WERI-Rb-1 (cell line): Measurements from ENCODE around the gene MRPL2.

Experiments used
- DNase-seq: peaks from one replicate; pipeline ENCODE4 v3.0.0-alpha.2; 2020
- H3K27ac ChIP-seq: fragments of 250-450 bp; sonication (Bioruptor Pico); 2 replicates; pipeline ENCODE4 v1.5.1; 2020; ENCODE audit warnings: mild to moderate bottlenecking, moderate library complexity
- H3K27me3 ChIP-seq: fragments of 250-450 bp; sonication (Bioruptor Pico); 2 replicates; pipeline ENCODE4 v1.5.1; 2021; ENCODE audit warnings: mild to moderate bottlenecking, low read depth, moderate library complexity; ENCODE audit not compliant: insufficient read depth, severe bottlenecking
- H3K36me3 ChIP-seq: fragments of 250-450 bp; sonication (Bioruptor Pico); 2 replicates; pipeline ENCODE4 v1.5.1; 2020; ENCODE audit warnings: mild to moderate bottlenecking, moderate library complexity
- H3K4me3 ChIP-seq: 2 replicates; pipeline ENCODE4 v1.5.1; 2011; ENCODE audit warnings: low read depth, mild to moderate bottlenecking, control low read depth, low read length
- H3K9me3 ChIP-seq: fragments of 250-450 bp; sonication (Bioruptor Pico); 2 replicates; pipeline ENCODE4 v1.5.1; 2021; ENCODE audit warnings: mild to moderate bottlenecking, moderate library complexity; ENCODE audit not compliant: severe bottlenecking
- CTCF ChIP-seq: IDR thresholded peaks from 2 replicates; pipeline ENCODE4 v1.5.1; 2011; ENCODE audit warnings: low read depth, mild to moderate bottlenecking, control low read depth, inconsistent platforms, low read length

The MRPL2 gene

GRCh38 chr6:43021270-43022047 is 37.8 kb downstream of the MRPL2 start, which contains the start of gene RRP36:
RRP36 (plus strand) TSS chr6:43021623; CDS start chr6:43021655, 32 bp downstream.
- DNase-seq = peak; percentile 93
- peaks cover 85% of the 10 kb centered on the region for H3K36me3 ChIP-seq
- H3K27me3 ChIP-seq = no peaks in the 10 kb centered on the region
- no peaks in the 10 kb centered on the region for H3K9me3 ChIP-seq
- peak within 1 kb of the TSS; percentile 70 for H3K4me3 ChIP-seq
- TF ChIP-seq CTCF = no peak
- H3K27ac ChIP-seq = peak within 1 kb of the TSS; percentile 95

GRCh38 chr6:43020847-43021246 is 38.4 kb downstream of the MRPL2 start:
- Histone ChIP-seq H3K36me3 (peaks cover 85% of the 10 kb centered on the region), H3K9me3 (no peaks in the 10 kb centered on the region), H3K27ac (peak overlapping the region; percentile 95), H3K27me3 (no peaks in the 10 kb centered on the region), H3K4me3 (peak overlapping the region; percentile 70)
- no peak for TF ChIP-seq CTCF
- DNase-seq = peak; percentile 88

GRCh38 chr6:43020052-43020705 is 39.1 kb downstream of the MRPL2 start:
- Histone ChIP-seq H3K27ac (peak overlapping the region; percentile 95), H3K36me3 (peaks cover 78% of the 10 kb centered on the region), H3K4me3 (no peak overlapping the region), H3K9me3 (no peaks in the 10 kb centered on the region), H3K27me3 (no peaks in the 10 kb centered on the region)
- DNase-seq = no peak
- no peak for TF ChIP-seq CTCF

GRCh38 chr6:43019152-43019551 is 40.1 kb downstream of the MRPL2 start:
- Histone ChIP-seq H3K4me3 (no peak overlapping the region), H3K36me3 (peaks cover 68% of the 10 kb centered on the region), H3K9me3 (no peaks in the 10 kb centered on the region), H3K27ac (no peak overlapping the region), H3K27me3 (no peaks in the 10 kb centered on the region)
- TF ChIP-seq CTCF = no peak
- no peak for DNase-seq

- no peak overlapping the region for H3K27ac ChIP-seq
Observed at GRCh38 chr6:43016943-43017334, 42.3 kb downstream of the MRPL2 start.

More at GRCh38 chr6:43016943-43017334, 42.3 kb downstream of the MRPL2 start:
- Histone ChIP-seq H3K36me3 (peaks cover 66% of the 10 kb centered on the region), H3K9me3 (no peaks in the 10 kb centered on the region), H3K27me3 (no peaks in the 10 kb centered on the region), H3K4me3 (no peak overlapping the region)
- DNase-seq = no peak
- TF ChIP-seq CTCF = no peak
